HG02870 (cell line): ENCODE data around the gene HDLBP.

Experiments used
- ATAC-seq: cut with Tn5 transposase; IDR thresholded peaks from one replicate; pipeline ENCODE4 v1.9.1; 2021; ENCODE audit warnings: mild to moderate bottlenecking, moderate library complexity; ENCODE audit not compliant: unreplicated experiment

The HDLBP gene

DNA sequence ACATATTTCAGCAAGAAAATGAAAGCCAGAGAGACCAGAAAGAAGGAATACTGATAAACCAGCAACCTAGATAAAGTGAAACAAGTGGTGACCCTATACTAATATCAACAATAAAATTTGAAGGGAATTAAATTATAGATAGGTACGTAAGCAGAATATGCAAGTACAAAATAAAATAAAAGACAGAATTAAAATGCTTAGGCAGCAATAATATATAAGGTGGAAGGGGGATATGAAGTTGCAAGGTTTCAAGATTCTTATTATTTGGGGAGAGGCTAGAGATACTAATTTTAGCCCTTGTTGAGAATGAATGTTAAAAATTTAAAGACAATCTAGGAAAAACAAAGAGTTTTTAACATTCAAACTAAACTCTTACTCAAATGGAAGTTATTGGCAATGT, 39.6 kb downstream of the HDLBP start:
- no peak for ATAC-seq

DNA sequence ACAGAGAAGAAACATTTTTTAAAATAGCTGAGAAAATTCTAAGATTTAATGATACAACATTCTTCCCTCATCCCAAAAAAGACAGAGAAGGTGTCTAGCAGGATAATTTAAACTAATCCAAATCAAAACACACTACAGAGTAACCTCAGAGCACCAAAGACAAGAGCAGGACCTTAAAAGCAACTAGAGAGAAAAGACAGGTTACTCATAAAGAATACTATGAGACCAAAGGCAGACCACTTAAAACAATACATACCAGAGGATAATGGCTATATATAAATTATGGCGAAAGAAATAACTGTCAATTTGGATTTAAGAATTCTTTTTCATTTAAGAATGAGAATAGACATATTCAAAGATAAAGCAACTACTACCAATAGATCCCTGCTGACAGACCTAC, 40.0 kb downstream of the HDLBP start:
- ATAC-seq: no peak

DNA sequence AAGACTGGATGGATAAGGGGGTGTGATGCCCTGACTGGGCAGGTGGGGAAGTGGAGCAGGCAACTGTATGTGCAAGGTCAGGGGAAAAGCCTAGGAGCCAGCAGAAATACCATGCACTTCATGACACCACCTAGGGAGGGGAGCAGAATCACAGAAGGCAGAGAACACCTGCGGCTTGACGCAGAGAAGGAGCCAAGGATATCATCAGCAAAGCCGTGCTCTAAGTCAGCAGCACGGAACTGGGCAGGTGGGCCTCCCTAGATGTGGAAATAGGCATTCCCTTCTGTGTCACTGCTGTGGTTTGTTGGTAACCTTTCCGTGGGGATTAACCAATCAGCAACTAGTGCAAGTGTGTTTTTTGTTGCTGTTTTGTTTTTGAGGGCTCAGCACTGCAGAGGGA, 41.3 kb downstream of the HDLBP start:
- ATAC-seq: no peak

DNA sequence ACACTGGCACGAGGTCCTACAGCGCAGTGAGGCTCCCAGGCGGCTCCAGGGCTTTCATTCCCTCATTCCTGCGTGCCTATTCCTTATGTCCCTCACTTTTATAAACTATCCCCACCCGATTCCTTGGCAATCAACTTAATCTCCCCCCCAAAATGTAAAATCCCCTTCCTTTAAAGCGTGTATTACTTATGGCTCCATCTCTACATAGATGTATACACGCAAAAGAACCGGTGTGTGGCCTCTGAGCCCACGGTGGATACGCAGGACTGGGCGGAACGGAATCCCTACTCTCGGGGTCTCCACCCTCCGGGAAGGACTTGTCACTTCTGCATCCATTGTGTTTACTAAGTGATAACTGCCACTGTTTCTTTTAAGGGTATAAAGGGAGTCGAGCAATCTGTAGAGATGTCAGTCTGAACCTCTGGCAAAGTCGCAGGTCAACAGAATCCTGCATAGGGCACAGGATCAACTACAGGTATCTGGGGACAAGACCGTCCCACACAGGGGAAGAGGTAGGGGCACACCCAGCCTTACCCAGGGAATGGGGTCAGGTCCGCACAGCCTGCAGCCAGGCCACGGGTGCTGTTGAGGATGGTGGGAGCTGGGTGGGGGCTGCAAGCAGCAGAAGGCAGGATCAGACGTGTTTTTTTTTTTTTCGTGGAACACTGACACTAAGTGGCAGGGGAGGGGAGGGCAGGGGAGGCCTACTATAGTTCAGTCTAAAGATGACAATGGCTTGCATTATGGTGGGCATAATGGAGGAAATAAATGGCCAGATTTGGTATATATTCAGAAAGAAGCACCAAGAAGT, 42.1 kb downstream of the HDLBP start:
- no peak for ATAC-seq

DNA sequence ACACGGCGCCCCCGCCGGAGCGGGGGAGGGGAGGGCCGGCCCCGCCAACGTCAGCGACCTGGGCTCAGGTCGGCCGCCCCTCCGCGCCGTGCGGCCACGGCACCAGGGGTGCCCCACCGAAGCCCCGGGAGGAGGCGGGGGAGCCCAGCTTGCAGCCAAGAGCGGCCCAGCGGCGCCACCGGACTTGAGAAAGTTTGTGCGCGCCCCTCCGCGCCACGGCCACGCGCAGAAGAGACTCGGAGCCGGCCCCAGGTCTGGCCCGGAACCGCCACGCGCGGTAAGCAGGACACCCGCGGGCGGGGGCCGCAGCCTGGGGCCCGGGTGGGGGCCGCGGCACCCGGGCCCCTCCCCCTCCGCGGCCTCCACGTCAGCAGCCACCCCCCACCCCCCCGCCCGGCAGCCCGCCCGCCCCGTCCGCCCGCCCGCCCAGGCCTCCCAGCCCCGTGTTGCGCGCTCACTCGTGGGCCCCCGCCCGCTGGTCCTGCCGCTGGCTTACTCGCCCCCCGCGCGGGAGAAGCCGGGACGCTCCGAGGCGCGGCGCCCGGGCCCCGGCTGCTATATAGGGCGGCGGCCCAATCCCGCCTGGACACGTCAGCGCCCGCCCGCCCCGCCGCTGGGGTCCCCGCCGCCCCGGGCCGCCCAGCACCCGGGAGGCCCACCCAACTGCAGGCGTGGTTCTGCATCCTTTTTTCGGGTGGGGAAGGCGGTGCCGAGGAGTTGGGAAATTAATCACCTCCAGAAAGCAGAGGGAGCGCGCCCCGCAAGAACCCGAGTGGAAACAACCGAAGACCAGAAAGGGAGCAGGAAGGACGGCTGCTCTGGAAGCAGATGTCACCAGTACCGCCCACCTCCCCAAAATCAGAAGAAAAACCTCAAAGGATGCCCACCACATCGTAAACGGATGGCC, 42.9 kb downstream of the HDLBP start:
- ATAC-seq: no peak

DNA sequence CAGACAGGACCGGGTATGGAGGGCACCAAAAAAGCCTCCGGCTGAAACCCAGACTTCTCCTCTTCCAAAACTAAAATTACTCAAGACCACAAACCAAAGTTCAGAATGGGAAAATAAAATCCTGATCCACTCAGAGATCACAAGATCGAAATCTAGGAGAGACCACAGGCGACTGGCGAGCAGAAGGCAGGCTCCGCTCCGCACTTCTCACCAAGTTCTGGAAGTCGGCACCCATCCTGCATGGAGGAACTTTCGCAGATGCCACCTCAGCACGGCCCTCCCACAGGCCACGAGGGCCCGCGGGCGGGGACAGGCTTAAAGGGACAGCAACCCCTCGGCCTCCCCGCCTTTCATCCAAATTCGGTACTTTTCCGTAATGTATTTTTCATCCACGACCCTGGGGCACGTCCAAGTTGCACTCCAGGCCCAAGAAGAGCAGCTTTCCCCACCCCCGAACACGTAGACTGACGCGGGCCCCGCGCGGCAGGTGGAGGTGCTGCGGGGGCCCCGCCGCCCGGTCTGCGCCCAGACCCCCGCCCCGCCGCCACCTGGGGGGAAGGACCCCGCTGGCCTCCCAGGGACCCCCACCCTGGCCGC, 43.7 kb downstream of the HDLBP start:
- no peak for ATAC-seq

DNA sequence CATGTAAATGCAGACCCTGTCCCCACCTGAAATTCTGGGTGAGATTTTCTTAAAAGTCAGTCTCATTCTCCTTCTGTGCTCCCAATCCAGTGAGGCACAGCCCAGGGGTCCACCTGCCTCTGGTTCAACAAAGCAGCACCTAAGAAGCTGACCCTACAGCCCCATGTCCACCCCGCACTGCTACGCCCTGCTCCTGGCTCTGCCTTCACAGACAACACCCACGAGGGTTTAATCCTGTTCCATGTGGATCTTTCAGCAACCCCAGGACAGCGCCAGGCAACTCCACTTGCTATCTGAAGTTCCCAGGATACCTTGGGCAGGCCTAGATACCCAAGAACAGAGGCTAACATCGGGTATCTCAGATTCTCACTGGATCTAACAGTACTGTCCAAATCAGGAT, 44.9 kb downstream of the HDLBP start:
- ATAC-seq: no peak

DNA sequence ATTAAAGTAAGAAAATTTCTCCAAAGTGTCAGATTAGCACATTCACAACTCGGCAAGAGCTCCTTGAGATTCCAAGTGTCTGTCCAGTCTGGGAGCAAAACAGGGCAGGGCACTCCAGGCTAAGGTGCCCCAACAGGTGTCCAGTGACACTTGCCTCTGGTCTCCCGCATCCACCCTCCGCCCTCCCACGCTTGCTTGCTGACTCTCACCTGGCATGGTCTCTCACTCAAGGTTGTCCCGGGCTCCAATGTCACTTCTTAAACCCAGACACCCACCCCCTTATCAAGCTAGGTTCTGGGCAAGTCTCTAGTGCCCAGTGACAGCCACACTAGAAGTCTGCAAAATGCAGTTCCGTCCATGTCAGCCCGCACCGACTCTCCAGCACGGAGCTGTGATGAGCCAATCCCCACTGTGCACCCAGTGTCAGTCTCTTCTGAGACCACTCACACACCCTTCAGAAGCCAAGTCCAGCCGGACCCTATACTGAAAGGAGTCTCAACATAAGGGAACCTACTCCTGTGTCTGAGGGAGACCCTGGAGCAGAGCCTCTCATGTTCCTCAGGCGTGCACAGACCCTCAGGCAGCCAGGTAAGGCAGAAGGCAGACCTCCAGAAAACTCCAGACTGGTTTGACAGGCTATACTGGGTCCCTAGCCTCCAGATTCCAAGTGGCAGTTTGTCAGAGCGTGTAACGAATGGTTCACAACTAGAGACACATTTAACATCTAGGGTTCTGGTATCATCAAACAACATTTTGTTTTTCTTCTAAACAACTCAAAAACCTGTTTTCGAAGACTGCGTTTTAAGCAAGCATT, 45.6 kb downstream of the HDLBP start:
- ATAC-seq: no peak

DNA sequence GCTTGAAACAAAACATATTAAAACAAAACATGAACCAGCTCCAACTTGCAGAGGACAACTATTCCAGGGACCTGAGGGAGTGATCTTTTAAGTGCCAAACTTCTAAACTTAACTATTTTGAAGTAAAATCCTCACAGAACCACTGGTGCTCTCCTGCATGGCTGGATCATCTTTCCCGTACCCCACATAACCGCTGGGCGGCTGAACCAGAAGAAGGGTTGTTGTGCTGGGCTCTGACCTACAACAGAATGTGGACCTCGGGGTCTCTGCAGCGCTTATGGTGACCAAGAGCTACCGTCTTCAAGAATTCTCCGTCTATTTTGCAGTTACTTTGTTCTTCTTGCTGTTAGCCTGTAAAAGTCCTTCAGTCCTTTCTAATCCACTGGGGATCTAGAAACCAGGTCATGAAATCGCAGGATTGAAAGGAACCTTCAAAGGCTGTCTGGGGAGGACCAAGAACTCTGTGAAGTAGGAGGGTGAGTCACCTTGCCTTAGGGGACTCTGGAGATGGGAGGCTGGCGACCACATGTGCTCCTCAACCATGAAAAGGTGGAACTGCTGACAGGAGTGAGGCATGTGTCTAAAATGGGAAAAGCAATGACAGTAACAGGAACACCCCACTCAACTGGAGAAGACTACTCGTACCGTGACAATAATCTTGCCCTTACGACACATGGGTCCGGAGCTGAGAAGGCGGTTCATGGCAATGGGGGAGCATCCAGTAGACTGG, 46.6 kb downstream of the HDLBP start:
- ATAC-seq: no peak

DNA sequence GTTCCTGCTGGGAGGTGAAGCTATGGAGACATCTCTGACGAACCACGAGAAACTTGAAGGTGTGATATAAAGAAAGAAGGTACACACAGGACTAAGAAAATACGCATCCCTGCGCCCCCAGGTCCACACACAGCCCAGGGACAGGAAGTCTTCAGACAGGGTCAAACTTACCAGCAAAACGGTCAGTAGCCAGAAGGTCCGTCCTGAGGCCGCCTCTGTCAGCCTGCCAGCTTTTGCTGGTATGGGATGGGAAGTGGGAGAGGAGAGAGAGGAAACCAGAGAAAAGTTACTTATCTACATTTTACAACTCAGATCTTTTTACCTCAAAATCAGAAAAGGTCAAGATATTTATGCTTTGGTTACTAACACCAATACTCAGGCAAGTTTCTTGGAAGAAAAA, 47.2 kb downstream of the HDLBP start:
- ATAC-seq: no peak

DNA sequence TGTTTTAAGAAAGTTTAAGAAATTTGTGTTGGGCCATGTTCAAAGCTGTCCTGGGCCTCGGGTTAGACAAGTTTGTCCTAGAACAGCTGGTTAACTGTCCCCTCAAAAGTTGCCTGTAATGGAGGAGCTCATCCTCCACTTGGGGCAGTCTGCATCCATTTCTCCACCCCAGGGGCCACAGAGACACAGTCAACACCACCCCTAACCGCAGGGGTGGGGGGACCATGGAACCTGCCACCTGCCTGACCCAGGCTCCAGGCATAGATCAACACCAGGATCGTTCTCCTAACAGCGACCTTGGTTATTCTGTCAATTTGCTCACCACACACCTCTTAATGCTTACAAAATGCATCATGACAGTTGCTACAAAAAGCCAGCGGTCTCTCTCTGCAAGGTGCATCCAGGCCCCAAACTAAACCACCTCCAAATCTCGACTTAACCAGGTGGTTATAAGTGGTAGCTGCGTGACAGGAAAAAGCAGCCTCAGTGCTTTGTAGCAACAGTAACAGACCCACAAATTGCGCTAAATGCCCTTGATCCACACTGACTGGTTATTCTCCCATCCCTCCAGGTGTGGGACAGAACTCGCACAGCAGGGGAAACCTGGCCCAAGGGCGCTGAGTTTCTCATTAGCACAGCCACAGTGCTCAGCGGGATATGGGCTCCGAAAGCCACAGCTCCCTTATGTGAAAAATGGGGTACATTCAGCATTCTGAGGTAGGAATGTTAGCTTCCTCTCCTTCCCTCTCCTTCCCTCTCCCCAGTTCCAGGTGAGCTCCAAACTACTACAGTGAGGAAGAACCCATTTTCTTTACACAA, 48.0 kb downstream of the HDLBP start:
- no peak for ATAC-seq

DNA sequence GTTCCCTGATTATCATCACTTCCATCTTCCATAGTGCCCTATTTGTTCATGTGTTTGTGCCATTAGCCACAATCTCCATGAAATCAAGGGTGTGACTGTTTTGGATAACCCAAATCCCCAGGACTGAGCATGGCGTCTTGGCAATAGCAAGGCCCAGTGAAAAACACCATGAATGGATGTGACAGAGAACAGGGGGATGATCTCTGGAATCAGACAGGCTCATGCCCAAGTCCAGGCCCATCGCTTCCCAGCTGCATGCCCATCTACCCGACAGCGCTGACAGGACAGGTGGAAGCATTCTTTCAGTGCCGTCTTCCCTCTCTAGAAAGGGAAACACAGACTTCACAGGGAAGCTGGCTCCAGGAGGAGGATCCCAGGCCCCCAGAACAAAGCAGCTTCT, 50.0 kb downstream of the HDLBP start:
- no peak for ATAC-seq

DNA sequence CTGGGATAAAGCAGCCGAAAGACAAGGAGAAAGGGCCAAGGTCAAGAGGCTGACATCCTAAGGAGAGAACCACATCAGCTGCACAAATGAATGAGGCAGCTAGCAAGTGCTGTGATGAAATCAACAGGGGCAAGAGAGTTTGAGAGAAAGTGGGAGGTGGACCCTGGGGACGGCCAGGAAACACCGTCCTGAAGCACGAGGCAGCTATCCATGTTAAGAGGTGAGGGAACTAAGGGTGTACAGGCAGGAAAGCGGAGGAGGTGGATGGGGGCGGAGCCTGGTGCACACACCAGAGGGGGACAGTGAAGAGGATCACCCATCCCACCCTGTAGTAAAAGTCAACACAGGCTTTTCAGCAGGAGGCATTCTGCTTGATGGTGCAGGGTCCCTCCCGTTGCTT, 52.4 kb downstream of the HDLBP start:
- ATAC-seq: no peak

DNA sequence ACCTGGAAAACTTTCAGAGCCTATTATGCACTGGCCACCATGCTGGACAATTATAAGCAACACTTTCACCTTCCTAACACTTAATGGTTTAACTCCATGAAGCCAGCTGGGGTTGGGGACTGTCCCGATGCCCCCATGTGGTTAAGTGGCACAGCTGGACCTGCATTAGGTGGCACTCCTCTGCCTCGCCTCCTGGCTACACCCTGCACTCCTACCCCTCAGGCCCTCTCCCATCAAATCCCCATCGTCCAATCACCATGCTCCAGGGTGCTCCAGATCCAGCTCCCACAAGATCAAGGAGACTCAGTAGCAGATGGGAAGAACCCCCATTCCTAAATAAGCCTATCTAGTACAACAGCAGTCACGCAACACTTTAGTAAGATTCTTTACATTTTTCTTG, 53.8 kb downstream of the HDLBP start:
- ATAC-seq: no peak

DNA sequence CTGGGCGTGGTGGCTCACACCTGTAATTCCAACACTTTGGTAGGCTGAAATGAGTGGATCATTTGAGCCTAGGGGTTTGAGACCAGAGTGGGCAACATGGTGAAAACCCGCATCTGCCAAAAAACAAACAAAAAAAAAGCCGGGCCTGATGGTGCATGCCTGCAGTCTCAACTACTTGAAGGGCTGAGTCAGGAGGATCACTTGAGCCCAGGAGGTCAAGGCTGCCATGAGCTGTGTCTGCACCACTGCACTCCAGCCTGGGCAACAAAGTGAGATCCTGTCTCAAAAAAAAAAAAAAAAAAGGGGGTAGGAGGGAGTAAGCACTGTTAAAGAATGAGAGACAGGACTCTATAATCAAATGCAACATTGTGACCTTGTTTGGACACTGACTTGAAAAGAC, 54.6 kb downstream of the HDLBP start:
- ATAC-seq: no peak

DNA sequence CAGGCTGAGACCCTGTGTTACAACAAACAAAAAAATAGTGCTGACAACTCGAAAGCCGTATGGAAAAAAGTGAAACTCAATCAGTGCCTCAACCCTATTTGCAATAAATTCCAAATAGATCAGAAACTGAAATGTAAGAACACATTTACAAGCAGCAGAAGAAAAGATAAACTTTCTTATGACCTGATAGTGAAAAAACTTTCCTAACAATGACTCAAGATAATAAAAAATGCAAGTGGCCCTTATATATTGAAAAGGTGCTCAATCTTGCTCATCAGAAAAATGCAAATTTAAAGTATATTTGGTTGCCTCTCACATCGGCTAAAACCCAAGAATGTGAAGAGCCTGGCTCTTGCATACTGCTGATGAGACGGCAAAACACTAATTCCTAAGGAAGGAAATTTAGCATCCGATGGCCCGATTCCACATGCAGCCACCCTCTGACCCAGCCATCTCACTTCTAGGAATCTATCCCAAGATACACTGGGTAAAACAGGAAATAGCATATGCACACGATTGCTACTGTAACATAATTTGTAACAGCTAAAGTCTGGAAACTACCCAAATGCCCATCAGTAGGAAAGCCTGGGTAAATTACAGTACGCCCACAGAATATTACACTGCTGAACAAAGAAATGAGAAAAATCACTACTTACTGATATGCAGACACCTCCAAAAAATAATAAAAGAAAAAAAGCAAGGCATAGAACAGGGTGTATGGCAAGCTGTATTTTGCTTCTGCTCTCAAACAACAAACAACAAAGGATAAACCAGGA, 56.8 kb downstream of the HDLBP start:
- ATAC-seq: no peak

DNA sequence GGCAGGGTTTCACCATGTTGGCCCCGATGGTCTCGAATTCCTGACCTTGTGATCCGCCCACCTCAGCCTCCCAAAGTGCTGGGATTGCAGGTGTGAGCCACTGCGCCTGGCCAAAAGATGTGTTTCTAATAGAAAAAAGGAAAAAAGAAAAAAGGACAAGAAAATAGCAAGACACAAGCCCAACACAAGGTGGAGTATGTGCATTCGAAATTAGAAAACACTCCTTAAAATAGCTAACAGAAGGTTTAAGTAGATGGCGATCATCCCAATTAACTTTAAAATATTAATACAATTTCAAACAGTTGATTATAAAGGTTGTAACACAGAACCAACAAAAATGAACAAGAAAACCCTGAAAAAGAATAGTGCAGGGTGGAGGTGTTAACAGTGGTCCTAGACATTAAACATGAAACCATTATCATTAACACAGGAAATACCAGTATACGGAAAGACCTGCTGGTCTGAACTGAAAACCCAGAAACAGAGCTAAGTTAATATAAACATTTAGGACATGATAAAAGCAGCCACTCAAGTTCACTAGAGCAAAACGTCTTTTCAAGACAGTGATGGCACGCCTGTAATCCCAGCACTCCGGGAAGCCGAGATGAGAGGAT, 57.9 kb downstream of the HDLBP start:
- no peak for ATAC-seq

DNA sequence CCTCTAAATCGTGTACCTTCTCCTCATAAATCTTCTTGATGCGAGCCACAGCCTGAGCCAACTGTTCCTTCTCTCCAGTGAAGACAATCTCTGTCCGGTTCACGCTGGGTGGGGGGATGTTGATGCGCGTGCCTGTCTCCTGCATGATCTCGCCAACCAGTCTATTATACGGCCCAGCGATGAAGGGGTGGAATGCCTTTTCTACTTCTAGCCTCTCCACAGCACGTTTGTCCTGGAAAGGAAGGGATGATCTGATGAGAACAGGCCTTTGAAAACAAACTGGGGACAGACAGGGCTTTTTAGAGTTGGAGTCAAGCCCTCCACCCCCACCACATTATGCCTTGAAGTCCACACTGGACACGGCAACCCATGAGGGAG, 59.3 kb downstream of the HDLBP start:
- ATAC-seq: no peak
